Stimulated activated CD4-positive, alpha-beta T cell treated with anti-CD3 and anti-CD28 coated beads, Interleukin-2, amount 100 ng/mL, for 4 hours (primary cell): ENCODE measurements around the gene HS3ST1.
"Not testable (repeated sequence)": the region's sequence is repeated elsewhere in the genome, so short reads cannot be mapped to it uniquely, and the experiment has no call there.

Source experiments
- DNase-seq: peaks from one replicate; pipeline ENCODE4 v3.0.0-alpha.2; 2020; ENCODE audit warnings: low read depth

HS3ST1 gene

GRCh38 chr4:11399461-11399971 lies 29.2 kb downstream of the HS3ST1 start:
- no peak for DNase-seq

GRCh38 chr4:11397819-11398610 lies 30.7 kb downstream of the HS3ST1 start:
- DNase-seq: no peak

- DNase-seq: no peak
These were observed 31.5 kb downstream of the HS3ST1 start for GRCh38 chr4:11397146-11397545.

GRCh38 chr4:11393551-11393950 lies 35.1 kb downstream of the HS3ST1 start:
- DNase-seq: no peak

GRCh38 chr4:11384072-11384471 lies 44.6 kb downstream of the HS3ST1 start:
- not testable (repeated sequence) for DNase-seq

GRCh38 chr4:11376571-11376970 lies 52.1 kb downstream of the HS3ST1 start:
- DNase-seq: no peak

GRCh38 chr4:11376146-11376545 lies 52.5 kb downstream of the HS3ST1 start:
- no peak for DNase-seq

DNA sequence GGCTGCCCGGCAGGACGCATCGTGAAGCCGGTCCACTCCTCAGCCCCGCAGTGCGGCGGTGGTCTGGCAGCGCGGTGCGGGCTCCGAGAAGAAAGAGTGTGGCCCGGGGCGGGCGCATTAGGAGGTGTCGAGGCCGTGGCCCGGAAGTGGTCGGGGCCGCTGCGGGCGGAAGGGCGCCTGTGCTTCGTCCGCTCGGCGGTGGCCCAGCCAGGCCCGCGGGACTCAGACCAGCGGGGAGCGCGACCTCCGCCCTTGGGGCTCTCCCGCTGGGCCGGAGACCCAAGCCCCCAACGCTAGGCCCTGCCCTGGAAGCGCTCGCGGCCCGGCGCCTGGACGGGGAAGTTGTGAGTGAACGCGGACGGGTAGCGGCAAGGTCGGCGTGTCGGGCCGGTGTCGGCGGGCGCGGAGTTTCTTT lies 60.0 kb downstream of the HS3ST1 start:
- DNase-seq: no peak

DNA sequence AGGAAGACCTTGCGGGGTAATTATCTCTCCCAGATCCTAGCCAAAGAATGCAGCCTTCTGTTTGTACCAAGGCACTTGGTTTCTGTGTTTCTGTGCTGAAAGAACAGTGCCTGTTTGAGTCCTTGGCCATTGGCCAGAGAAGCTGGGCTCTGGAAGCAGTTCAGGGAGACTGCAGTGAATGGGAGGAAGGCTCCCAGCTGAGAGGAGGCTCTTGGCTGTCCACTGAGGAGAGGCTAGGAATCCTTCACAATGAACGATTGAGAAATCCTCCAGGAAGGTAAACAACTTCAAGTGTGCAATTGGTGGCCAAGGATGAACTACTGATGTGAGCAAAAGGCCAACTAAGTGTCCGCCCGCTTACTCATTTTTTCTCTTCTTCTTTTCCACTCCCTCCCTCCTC lies 61.3 kb downstream of the HS3ST1 start:
- DNase-seq: no peak

GRCh38 chr4:11366859-11367258 lies 61.8 kb downstream of the HS3ST1 start:
- DNase-seq: no peak

- no peak for DNase-seq
These were observed 63.7 kb downstream of the HS3ST1 start for GRCh38 chr4:11365039-11365438.

DNA sequence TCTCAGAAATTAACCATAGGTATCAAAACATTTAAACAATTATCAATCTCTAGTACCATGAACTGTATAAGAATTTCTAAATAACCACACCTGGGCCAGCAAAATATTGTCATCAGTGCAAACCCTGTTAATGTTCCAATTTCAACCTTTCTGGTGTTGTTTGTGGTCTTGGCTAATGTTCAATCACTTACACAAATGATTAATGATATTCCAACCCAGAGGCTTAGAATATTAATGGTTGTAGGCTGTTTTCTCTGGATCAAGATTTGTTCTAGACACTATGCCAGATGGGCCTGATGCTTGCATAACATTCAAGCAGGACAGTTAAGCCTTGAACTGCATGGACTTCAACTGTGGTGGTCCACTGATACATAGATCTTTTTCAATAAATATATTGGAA lies 69.1 kb downstream of the HS3ST1 start:
- no peak for DNase-seq

DNA sequence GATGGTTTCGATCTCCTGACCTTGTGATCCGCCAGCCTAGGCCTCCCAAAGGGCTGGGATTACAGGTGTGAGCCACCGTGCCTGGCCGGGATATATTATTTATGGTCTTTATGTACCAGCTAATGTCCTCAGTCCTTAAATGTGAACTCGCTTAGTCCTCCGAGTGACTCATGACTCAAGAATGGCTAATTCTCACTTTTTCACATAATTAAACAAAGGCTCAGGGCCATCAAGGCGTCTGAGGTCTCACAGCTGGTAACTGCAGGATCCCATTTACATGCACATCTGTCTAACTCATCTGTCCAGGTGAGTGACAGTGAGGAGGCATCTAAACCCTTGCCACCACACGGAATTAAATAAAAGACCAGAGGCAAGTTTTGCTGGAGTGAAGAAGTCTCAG lies 73.5 kb downstream of the HS3ST1 start:
- DNase-seq: no peak

- no peak for DNase-seq
These were observed 74.2 kb downstream of the HS3ST1 start for GRCh38 chr4:11354531-11354930.

- no peak for DNase-seq
These were observed 80.1 kb downstream of the HS3ST1 start for GRCh38 chr4:11348449-11349088.

GRCh38 chr4:11344916-11345315 lies 83.8 kb downstream of the HS3ST1 start:
- DNase-seq: no peak

DNA sequence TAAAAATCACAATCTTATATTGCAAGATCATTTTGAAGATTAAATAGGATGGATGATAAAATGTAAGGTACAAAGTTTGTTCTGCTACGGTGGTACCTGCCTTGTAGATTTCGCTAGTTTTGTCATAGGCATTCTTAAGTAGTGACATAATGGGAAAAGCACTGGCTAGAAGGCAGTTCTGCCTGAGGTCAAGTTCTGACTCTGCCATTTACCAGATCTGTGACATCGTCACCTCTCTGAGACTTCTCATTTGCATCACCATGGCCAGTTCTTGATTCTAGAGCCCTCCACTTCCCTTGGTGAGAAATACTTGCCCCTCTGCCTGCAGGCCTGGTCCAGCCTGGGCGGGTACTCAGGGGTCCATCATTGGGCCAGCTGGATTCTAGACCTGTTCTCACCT lies 85.2 kb downstream of the HS3ST1 start:
- DNase-seq: no peak
